Measurements from ENCODE around the gene REX1BD. TPM values are rescaled to one million over a fixed set of nuclear protein-coding genes. Genes with fewer than 3 reads are reported as not detected.

REX1BD gene
- total RNA-seq, 1 experiment from 2014 or later: 44.8 TPM

DNA sequence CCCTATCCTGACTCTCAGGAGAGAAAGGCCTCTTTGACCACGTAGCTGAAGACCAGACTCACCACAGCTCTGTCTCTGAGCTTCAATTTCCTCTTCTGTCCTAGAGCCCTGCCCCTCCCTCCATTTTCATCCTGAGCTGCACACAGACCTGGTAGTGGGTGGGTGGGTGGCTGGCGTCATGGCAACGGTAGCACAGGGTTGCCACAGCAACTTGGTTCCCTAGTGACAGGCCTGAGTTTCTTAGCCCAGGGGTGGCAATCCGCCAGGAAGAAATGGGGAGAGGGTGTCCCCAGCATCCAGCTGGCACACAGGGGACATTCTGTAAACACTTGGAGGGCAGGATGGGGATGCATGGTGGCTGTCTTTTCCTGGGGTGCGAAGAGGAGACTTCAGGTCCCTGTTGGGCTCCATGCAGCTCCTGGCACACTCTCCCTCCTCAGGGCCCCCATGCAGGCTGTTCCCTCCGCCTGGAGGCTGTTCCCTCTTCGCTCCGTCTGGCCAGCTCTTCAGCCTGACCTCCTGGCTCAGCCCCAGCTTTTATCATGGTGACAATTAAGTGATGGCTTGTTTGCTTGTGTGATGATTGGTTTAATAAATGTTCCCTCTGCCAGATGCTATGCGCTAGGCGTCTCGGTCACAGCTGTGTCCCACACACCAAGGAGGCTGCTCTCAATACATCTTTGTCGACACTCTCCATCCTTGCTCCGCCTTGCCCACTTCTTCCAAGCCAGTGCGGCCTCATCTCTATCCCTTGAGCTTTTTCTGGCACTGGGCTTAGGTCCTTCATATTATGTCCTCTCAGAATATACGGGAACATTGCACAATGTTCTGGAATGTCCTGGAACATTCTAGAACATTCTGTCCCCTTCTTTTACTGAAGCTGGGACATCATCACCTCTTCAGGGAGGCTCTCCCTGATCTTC, 40.8 kb downstream of the REX1BD start:
- H3K4me2 ChIP-seq: no peak overlapping the region
- no peaks in the 10 kb centered on the region for H3K36me3 ChIP-seq (ENCODE audit: low read depth)
- no peaks in the 10 kb centered on the region for H3K9me3 ChIP-seq (ENCODE audit: insufficient read depth, low read depth)
- H3K4me3 ChIP-seq: no peak overlapping the region
- no peaks in the 10 kb centered on the region for H4K20me1 ChIP-seq (ENCODE audit: insufficient read depth)
- no peaks in the 10 kb centered on the region for H3K9me2 ChIP-seq (ENCODE audit: insufficient read depth)
- no peak overlapping the region for H2AFZ ChIP-seq
- DNase-seq: no peak
- ChIA-PET POLR2A (ENCODE audit: unreplicated experiment) (no interaction called here), CTCF (interaction anchor here (0.6 kb wide), 1 partner anchor 185 kb away, joined by 6 read pairs; no protein-coding TSS in a partner anchor)
- H3K79me2 ChIP-seq (ENCODE audit: low read depth): no peaks in the 10 kb centered on the region
- TF ChIP-seq, protein P1, sequence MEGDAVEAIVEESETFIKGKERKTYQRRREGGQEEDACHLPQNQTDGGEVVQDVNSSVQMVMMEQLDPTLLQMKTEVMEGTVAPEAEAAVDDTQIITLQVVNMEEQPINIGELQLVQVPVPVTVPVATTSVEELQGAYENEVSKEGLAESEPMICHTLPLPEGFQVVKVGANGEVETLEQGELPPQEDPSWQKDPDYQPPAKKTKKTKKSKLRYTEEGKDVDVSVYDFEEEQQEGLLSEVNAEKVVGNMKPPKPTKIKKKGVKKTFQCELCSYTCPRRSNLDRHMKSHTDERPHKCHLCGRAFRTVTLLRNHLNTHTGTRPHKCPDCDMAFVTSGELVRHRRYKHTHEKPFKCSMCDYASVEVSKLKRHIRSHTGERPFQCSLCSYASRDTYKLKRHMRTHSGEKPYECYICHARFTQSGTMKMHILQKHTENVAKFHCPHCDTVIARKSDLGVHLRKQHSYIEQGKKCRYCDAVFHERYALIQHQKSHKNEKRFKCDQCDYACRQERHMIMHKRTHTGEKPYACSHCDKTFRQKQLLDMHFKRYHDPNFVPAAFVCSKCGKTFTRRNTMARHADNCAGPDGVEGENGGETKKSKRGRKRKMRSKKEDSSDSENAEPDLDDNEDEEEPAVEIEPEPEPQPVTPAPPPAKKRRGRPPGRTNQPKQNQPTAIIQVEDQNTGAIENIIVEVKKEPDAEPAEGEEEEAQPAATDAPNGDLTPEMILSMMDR (conservative IDR thresholded peaks at IDR 0.05): no peak
- no TSS peak for BruUV-seq (replicated peaks)
- no peaks in the 10 kb centered on the region for H3K4me1 ChIP-seq (replicated peaks; ENCODE audit: insufficient read depth)
- H3K27ac ChIP-seq: no peak overlapping the region
- no peaks in the 10 kb centered on the region for H3K27me3 ChIP-seq (ENCODE audit: insufficient read depth, low read depth)
- no peaks in the 10 kb centered on the region for H3F3A ChIP-seq (ENCODE audit: insufficient read depth, low read depth)
- intact Hi-C loops (cut with micrococcal nuclease; ENCODE audit: unreplicated experiment): no loop called here

DNA sequence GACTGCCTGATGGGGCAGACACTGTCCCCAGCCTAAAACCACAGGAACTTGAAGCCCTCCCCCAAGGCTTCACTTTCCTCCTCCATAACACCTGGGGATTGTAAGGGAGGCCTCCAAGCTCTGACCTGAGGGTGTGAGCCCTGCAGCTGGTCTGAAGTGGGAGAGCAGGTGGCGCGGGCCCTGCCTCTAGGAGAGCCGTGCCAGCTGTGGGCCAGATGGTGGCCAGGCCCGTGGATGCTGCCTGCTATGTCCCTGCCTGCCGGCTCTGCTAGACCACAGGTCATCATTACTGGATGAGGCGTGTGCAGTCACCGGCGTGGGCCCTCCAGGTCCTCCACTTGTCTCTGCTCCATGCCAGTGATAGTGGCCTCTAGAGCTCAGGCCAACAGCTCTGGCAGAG, 44.7 kb downstream of the REX1BD start:
- POLR2A ChIA-PET (ENCODE audit: unreplicated experiment): no interaction called here
- H3K27me3 ChIP-seq (ENCODE audit: insufficient read depth, low read depth): no peaks in the 10 kb centered on the region
- no peaks in the 10 kb centered on the region for H3K9me2 ChIP-seq (ENCODE audit: insufficient read depth)
- TF ChIP-seq EZH2 (IDR thresholded peaks at IDR 0.05; ENCODE audit: low read depth): no peak
- TF ChIP-seq, protein P1 (conservative IDR thresholded peaks at IDR 0.05): no peak
- H3K9me3 ChIP-seq (ENCODE audit: insufficient read depth, low read depth): no peaks in the 10 kb centered on the region
- H3K4me3 ChIP-seq: no peak overlapping the region
- no peak for DNase-seq
- peaks cover 16% of the 10 kb centered on the region for H3K4me1 ChIP-seq (replicated peaks; ENCODE audit: insufficient read depth)
- H3K27ac ChIP-seq: no peak overlapping the region
- no peak overlapping the region for H2AFZ ChIP-seq
- H4K20me1 ChIP-seq (ENCODE audit: insufficient read depth): no peaks in the 10 kb centered on the region
- no peak overlapping the region for H3K4me2 ChIP-seq
- CTCF ChIA-PET: no interaction called here
- no TSS peak for BruUV-seq (replicated peaks)
- intact Hi-C loops (cut with micrococcal nuclease; ENCODE audit: unreplicated experiment): no loop called here
- H3F3A ChIP-seq (ENCODE audit: insufficient read depth, low read depth): peaks cover 10% of the 10 kb centered on the region; the same call in 1 of the 2 replicates
- H3K36me3 ChIP-seq (ENCODE audit: low read depth): no peaks in the 10 kb centered on the region
- peaks cover 12% of the 10 kb centered on the region for H3K79me2 ChIP-seq (ENCODE audit: low read depth)

DNA sequence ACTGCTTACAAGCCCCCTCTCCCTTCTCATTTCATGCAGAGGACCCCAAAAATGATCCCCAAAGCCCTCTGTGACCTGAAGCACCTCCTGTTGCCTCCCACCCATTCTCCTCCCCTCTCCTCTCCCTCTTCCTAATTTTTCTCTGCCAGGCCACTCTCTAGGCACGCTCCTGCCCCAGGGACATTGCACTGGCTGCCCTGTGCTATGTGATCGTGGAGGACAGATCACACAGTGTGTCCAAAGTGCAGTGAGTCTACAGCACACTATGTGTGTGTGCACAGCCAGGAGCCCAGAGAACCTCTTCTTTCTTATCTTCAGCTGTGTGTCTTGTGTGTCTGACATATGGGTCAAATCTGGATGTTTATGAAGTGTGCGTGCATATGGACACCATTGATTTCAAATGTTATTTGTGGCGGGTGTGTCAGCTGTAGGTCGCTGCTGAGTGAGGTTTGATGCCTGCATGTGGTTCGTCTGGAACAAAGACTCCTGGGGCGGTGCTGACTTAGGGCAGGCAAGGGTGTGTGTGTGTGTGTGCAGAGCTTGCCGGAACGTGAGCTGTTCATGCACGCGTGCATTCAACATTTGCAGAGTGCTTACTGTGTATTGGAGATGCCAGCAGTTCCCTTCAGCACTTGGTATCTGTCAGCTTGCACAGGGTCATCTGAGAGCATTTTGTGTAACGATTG, 46.2 kb downstream of the REX1BD start:
- Histone ChIP-seq H2AFZ (no peak overlapping the region), H3K27ac (no peak overlapping the region), H3K79me2 (ENCODE audit: low read depth) (peaks cover 23% of the 10 kb centered on the region), H3K9me3 (ENCODE audit: insufficient read depth, low read depth) (no peaks in the 10 kb centered on the region), H3K9me2 (ENCODE audit: insufficient read depth) (no peaks in the 10 kb centered on the region), H3K4me3 (no peak overlapping the region), H3K27me3 (ENCODE audit: insufficient read depth, low read depth) (no peaks in the 10 kb centered on the region), H4K20me1 (ENCODE audit: insufficient read depth) (no peaks in the 10 kb centered on the region), H3F3A (ENCODE audit: insufficient read depth, low read depth) (peaks cover 17% of the 10 kb centered on the region), H3K4me2 (no peak overlapping the region), H3K36me3 (ENCODE audit: low read depth) (no peaks in the 10 kb centered on the region), H3K4me1 (replicated peaks; ENCODE audit: insufficient read depth) (peaks cover 18% of the 10 kb centered on the region)
- DNase-seq: no peak
- CTCF ChIA-PET: no interaction called here
- POLR2A ChIA-PET (ENCODE audit: unreplicated experiment): interaction anchor here (0.6 kb wide), 1 partner anchor 13 kb away, joined by 4 read pairs; no protein-coding TSS in a partner anchor
- no TSS peak for BruUV-seq (replicated peaks)
- intact Hi-C loops (cut with micrococcal nuclease; ENCODE audit: unreplicated experiment): no loop called here
- TF ChIP-seq, protein P1 (conservative IDR thresholded peaks at IDR 0.05): no peak
- TF ChIP-seq EZH2 (IDR thresholded peaks at IDR 0.05; ENCODE audit: low read depth): no peak
